A673 (cell line): ENCODE measurements around the gene KLF7. TPM values are rescaled to one million over a fixed set of nuclear protein-coding genes. Genes with fewer than 3 reads are reported as not detected.

Experiments used
- BruUV-seq: library from RNA; stranded (reverse); fragments of 400-500 nt; replicated peaks from 2 replicates; lab custom pipeline; 2021; lab: Mats Ljungman, UMichigan
- CTCF ChIA-PET: fragments of 300-600 bp; sonication (Branson Sonifier 250); formaldehyde crosslinking; loops from one replicate; lab custom pipeline; 2022; ENCODE audit warnings: antibody characterized with exemption; lab: Charles Lee
- POLR2A ChIA-PET: fragments of 300-600 bp; sonication (Branson Sonifier 250); formaldehyde crosslinking; loops from one replicate; lab custom pipeline; 2022; ENCODE audit warnings: antibody characterized with exemption; ENCODE audit not compliant: low non-redundant PET; lab: Charles Lee
- DNase-seq: peaks from one replicate; pipeline ENCODE4 v3.0.0-alpha.2; 2015; ENCODE audit warnings: low spot score
- H3K27ac ChIP-seq: fragments of 200-600 bp; sonication (generic); 2 replicates; pipeline ENCODE4 v1.5.1; 2016; ENCODE audit warnings: mixed run types, low read depth, mild to moderate bottlenecking, mixed read lengths, antibody characterized with exemption, low read length; ENCODE audit not compliant: poor library complexity, severe bottlenecking
- H3K27me3 ChIP-seq: fragments of 200-600 bp; sonication (generic); replicated peaks from 2 replicates; pipeline ENCODE4 v1.6.1; 2017; ENCODE audit warnings: mixed run types, low read depth, mild to moderate bottlenecking, mixed read lengths, antibody characterized with exemption, low read length; ENCODE audit not compliant: insufficient read depth, poor library complexity
- H3K36me3 ChIP-seq: fragments of 200-600 bp; sonication (generic); 2 replicates; pipeline ENCODE4 v1.6.1; 2016; ENCODE audit warnings: mixed run types, mild to moderate bottlenecking, mixed read lengths, antibody characterized with exemption, low read length; ENCODE audit not compliant: insufficient read depth, poor library complexity, severe bottlenecking
- H3K4me1 ChIP-seq: fragments of 200-600 bp; sonication (generic); 2 replicates; pipeline ENCODE4 v1.6.1; 2017; ENCODE audit warnings: mixed run types, mild to moderate bottlenecking, mixed read lengths, antibody characterized with exemption, low read length; ENCODE audit not compliant: insufficient read depth, poor library complexity, severe bottlenecking
- H3K4me3 ChIP-seq: fragments of 200-600 bp; sonication (generic); 2 replicates; pipeline ENCODE4 v1.5.1; 2016; ENCODE audit warnings: low read depth, mixed run types, mild to moderate bottlenecking, mixed read lengths, low read length; ENCODE audit not compliant: poor library complexity, severe bottlenecking
- H3K9me3 ChIP-seq: fragments of 200-600 bp; sonication (generic); 2 replicates; pipeline ENCODE4 v1.6.1; 2016; ENCODE audit warnings: mixed run types, low read depth, mild to moderate bottlenecking, mixed read lengths, antibody characterized with exemption, low read length; ENCODE audit not compliant: poor library complexity, severe bottlenecking
- EZH2 ChIP-seq: fragments of 200-600 bp; sonication (generic); IDR thresholded peaks from 2 replicates; pipeline ENCODE4 v1.6.1; 2017; ENCODE audit warnings: borderline replicate concordance, low read depth, mild to moderate bottlenecking, mixed read lengths, antibody characterized with exemption, low read length; ENCODE audit not compliant: poor library complexity, severe bottlenecking
- intact Hi-C: fragments of 100-400 bp; cut with micrococcal nuclease; formaldehyde crosslinking; loops from one replicate; pipeline ENCODE4 v1.10.0; 2022; ENCODE audit not compliant: unreplicated experiment
- total RNA-seq: library from RNA; stranded (reverse); gene quantifications from 2 replicates; pipeline ENCODE4 v1.2.3, GENCODE V29; 2021
- TF ChIP-seq, protein P1 (sequence below): fragments of 300-800, 200-600 bp; sonication (generic); conservative IDR thresholded peaks from 2 replicates; pipeline ENCODE4 v1.5.1; 2017; ENCODE audit warnings: low read depth, mild to moderate bottlenecking, antibody characterized with exemption, low read length, moderate library complexity, mixed read lengths

Gene KLF7
- total RNA-seq, 1 experiment from 2014 or later, result 16.4 TPM

DNA sequence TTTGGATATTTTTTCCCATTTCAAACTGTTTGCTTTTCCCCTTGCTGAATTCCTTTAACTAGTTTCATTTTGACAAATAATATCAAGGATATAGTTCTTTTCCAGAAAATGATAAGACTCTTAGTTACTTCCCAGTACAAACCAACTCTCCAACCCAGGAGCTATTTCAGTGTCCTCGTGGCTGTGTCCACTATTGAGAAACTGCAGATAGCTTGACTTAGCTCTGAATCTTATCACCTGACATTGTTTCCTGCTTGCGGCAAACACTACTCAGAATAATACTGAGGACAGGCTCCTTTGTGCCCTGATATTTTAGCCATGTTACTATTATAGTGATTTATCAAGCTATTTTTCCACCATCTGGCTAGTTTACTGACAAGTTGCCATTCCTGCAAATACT is 74.6 kb downstream of the KLF7 start:
- H3K27me3 ChIP-seq, result no peaks in the 10 kb centered on the region
- intact Hi-C loops, result no loop called here

DNA sequence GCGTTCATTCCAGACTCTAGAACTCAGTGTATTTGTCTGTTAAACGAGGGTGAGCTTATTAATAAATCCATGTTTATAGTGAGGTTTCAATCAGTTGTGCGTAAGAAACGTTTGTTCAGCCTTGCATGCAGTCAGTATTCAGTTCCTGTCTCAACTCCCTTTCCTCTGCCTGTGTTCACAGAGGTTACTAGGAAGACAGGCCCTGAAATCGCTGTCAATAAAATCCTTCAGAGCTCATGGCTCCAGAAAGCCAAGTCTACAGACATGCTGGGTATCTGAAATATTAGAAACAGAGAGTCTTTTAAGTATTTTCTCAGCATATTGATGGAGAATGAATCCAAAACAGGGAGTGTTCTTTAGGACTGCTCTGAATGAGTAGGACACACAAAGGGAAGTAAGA is 75.4 kb downstream of the KLF7 start:
- no TSS peak for BruUV-seq
- no peak overlapping the region for H3K4me3 ChIP-seq
- TF ChIP-seq, protein P1, sequence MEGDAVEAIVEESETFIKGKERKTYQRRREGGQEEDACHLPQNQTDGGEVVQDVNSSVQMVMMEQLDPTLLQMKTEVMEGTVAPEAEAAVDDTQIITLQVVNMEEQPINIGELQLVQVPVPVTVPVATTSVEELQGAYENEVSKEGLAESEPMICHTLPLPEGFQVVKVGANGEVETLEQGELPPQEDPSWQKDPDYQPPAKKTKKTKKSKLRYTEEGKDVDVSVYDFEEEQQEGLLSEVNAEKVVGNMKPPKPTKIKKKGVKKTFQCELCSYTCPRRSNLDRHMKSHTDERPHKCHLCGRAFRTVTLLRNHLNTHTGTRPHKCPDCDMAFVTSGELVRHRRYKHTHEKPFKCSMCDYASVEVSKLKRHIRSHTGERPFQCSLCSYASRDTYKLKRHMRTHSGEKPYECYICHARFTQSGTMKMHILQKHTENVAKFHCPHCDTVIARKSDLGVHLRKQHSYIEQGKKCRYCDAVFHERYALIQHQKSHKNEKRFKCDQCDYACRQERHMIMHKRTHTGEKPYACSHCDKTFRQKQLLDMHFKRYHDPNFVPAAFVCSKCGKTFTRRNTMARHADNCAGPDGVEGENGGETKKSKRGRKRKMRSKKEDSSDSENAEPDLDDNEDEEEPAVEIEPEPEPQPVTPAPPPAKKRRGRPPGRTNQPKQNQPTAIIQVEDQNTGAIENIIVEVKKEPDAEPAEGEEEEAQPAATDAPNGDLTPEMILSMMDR, result no peak
- TF ChIP-seq EZH2, result no peak
- no peak overlapping the region for H3K27ac ChIP-seq
- no peaks in the 10 kb centered on the region for H3K27me3 ChIP-seq
- intact Hi-C loops, result no loop called here
- DNase-seq, result no peak
- H3K36me3 ChIP-seq, result no peaks in the 10 kb centered on the region
- POLR2A ChIA-PET, result no interaction called here
- H3K9me3 ChIP-seq, result no peaks in the 10 kb centered on the region
- CTCF ChIA-PET, result no interaction called here
- H3K4me1 ChIP-seq, result peaks cover 5% of the 10 kb centered on the region

More for the DNA sequence above, 74.6 kb downstream of the KLF7 start:
- H3K36me3 ChIP-seq, result no peaks in the 10 kb centered on the region
- no peak overlapping the region for H3K27ac ChIP-seq
- TF ChIP-seq, protein P1, result no peak
- TF ChIP-seq EZH2, result no peak
- H3K4me3 ChIP-seq, result no peak overlapping the region
- BruUV-seq, result no TSS peak
- H3K9me3 ChIP-seq, result no peaks in the 10 kb centered on the region
- POLR2A ChIA-PET, result no interaction called here
- no peak for DNase-seq
- peaks cover 5% of the 10 kb centered on the region for H3K4me1 ChIP-seq
- CTCF ChIA-PET, result no interaction called here

DNA sequence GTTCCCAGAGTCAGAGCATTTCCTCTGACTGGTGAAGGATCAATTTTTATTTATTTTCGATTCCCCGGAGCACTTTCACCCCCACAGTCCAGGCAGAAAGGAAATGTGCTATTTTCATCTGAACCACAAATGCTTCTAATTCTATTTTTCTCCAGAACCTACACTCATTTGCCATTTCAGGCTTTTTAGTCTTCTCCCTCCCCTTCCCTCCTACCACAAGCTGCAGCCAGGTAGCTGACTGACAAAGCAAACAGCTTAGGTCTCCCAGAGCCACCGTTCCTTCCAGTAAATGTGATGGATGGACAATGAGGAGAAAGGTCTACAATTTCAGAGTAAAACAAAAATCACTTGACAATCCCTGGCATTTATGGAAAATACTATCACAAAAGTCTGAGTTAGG is 76.9 kb downstream of the KLF7 start:
- Histone ChIP-seq H3K27me3 (no peaks in the 10 kb centered on the region), H3K27ac (no peak overlapping the region), H3K4me1 (peaks cover 5% of the 10 kb centered on the region), H3K4me3 (no peak overlapping the region), H3K36me3 (no peaks in the 10 kb centered on the region), H3K9me3 (no peaks in the 10 kb centered on the region)
- no TSS peak for BruUV-seq
- no peak for DNase-seq
- intact Hi-C loops, result no loop called here
- TF ChIP-seq, protein P1, result no peak
- ChIA-PET CTCF (no interaction called here), POLR2A (no interaction called here)
